GM21390 (cell line): ENCODE data around the gene CENPVL2.
"Not testable (repeated sequence)": the region's sequence is repeated elsewhere in the genome, so short reads cannot be mapped to it uniquely, and the experiment has no call there.

ENCODE experiments used
- ATAC-seq: cut with Tn5 transposase; IDR thresholded peaks from one replicate; pipeline ENCODE4 v1.9.1; 2021; ENCODE audit not compliant: unreplicated experiment

CENPVL2 gene

DNA sequence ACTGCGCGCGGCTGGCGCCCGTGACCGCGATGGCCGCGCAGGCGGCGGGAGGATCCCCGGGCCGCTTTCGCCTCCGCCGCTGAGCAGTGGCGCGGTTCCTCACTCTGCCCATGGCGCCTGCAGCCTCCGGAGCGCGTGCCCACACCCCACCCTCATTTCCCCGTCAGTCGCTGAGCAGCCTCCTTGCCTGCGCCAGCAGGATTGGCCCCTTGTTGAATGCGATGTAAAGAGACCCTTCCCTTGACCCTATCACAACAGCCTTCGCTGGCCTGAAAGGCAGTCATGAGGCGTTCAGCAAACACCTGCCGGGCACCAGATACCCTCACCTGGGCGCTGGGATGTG lies at the start of gene CENPVL2:
CENPVL2 (minus strand) TSS at position 112 of the 343 bp plus-strand sequence; CDS start at position 112, 0 bp downstream.
- ATAC-seq, result not testable (repeated sequence)

GRCh38 chrX:51728202-51728601 lies 45.6 kb upstream of the CENPVL2 start:
- no peak for ATAC-seq

DNA sequence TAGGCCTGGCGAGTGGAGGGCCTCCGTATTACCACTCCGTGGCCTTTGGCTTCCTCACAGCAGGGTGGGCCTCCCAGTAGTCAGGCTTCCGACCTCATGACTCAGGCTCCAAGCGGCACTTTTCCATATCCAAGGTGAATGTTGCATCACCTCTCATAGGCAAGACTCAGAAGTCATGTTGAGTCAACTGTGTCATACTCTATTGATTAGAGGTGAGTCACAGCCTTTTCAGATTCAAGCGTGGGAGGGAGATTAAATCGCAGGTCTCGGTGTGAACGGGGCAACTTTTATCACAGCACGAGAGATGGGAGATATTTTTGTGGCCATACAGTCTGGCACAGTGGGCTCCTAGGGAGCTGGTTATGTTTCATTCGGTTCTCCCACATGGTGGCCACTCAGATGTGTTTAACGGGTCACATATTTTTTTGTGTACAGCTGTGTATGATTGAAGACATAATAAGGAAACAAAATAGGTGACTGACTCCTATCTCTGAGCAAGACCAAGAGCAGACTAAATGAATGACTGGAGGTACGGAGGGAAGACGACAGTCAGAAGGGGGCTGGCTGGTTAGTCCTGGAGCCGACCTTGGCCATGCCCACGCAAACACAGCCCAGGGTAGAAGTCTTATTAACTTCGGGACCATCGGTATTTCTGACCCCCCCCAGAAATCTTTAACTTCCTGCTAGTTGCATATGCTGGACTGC lies 30.5 kb upstream of the CENPVL2 start:
- not testable (repeated sequence) for ATAC-seq

- ATAC-seq, result not testable (repeated sequence)
Observed at GRCh38 chrX:51710277-51711164, 27.9 kb upstream of the CENPVL2 start, which contains the start of gene CENPVL1. TSS of gene CENPVL1 (plus strand) at chrX:51710512. CDS start at chrX:51710512, 0 bp downstream.

DNA sequence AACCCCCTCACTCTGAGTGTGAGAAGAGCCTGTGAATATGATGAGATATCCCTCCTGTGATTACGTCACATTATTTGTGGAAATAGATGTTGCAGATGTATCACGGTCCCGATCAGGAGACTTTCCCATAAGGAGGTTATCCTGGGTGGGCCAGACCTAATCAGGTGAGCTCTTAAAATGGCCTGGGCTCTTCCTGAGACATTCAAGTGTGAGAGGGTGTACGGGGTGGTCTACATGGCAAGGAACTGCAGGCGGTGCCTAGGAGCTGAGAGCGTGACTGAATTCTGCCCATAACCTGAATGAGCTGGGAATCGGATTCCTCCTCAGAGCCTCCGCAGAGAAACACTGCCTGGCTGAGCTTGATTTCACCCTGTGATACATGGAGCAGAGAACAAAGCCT lies 14.8 kb upstream of the CENPVL2 start:
- no peak for ATAC-seq

DNA sequence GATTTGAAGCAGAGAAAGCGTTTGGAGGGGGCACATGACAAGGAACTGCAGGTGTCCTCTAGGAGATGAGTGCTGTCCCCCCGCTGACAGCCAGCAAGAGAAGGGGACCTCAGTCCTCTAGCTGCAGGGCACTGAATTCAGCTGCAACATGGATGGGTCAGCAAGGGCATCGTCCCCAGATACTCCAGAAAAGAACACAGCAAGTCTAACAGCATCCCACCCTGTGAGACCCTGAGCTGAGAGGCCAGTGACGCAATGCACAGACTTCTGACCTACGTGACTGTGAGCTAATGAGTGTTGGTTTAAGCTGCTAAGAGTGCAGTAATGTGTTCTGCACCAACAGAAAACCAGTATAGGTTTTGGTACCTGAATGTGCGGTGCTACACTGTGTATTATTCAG lies 11.6 kb upstream of the CENPVL2 start:
- no peak for ATAC-seq

DNA sequence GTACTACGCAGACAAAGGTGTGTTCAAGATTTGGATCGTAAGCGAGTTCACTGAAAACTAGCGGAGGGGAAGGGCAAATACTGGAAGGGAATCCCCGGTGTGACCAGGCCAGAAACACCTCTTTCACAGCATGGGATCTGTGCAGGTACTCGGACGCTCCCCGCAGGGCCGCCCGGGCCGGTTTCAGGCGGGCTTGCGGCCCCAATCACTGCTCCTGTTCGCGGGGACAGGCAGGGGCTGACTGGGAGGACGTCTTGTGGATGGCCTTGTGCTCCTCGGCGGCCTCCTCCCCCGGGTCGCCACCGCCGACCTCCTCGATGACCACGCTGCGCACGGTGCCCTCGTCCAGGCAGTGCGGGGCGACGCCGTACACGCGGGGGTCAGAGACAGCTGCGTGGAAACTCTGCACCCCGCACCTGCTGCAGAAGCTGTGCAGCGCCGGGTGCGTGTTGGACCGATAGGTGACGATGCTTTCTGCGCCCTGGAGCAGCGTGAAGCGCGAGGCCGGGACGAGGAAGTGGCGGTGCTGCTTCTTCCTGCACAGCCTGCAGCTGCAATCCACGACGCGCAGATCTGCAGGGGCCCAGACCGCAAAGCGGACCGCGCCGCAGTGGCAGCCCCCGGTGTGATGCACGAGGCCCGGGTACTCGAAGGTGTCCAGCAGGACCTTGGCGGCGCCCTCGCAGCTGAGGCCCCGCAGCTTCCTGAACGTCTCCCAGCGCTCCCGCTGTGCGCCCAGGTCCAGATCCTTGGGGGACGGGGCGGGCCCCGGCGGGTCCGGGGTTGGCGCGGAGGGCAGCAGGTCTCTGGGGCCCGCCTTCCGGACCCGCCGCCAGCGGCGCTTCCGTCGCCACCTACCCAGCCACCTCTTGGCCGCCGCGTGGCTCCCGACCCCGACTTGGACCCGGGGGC lies 567 bp downstream of the CENPVL2 start:
- ATAC-seq, result not testable (repeated sequence)

GRCh38 chrX:51679689-51680433 lies 2.8 kb downstream of the CENPVL2 start:
- not testable (repeated sequence) for ATAC-seq

- ATAC-seq, result no peak
Observed at GRCh38 chrX:51665981-51666380, 16.6 kb downstream of the CENPVL2 start.

DNA sequence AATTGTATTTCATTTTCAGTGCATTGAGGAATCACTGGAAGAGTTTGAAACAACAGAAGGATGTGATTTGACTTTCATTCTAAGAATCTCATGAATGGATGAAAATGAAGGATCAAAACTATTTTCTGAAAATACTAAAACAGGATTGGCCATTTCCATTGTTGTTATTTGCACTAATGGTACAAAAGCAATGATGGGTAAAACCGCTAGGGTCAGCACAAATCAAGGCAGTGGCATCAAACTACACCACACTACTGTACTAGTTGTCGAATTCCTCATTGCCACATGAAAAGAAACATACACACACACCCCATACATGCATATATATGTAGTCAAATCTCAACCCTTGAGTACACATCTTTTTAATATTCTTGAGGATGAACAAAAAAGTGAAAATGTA lies 39.3 kb downstream of the CENPVL2 start:
- ATAC-seq, result no peak

- ATAC-seq, result no peak
Observed at GRCh38 chrX:51641421-51642021, 41.1 kb downstream of the CENPVL2 start.

GRCh38 chrX:51636511-51636910 lies 46.1 kb downstream of the CENPVL2 start:
- ATAC-seq, result not testable (repeated sequence)
